ENCODE data around the gene RYR2. TPM values are rescaled to one million over a fixed set of nuclear protein-coding genes. Genes with fewer than 3 reads are reported as not detected.

RYR2 gene
- total and polyA plus RNA-seq, 2 of the 8 experiments (the other 6 are each of a cell fraction or from before 2014, with no cell fraction given), result 1.3 to 4.4 TPM

DNA sequence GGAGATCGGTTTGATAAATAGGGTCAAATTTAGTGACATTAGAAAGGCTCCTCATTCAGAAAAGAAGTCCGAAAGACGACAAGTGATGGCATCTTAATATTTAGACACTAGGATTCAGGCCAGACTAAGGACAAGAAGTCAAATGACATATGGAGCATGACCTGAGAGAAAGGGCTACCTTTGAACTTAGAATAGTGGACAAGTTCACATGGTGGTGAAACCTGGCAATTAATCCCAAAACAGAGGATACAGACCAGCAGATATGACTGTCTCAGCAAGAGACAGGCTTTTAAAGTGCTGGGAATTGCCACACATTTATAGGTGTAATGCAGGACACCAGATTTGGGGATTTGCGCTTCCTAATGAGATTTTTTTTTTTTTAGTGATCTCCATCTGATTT, 703.6 kb downstream of the RYR2 start:
- no peaks in the 10 kb centered on the region for H3K79me1 ChIP-seq (ENCODE audit: low read depth, low read length)
- H2BK15ac ChIP-seq (ENCODE audit: low read length), result no peak overlapping the region
- H3K18ac ChIP-seq (ENCODE audit: extremely low read depth, low read length), result no peak overlapping the region
- POLR2A ChIA-PET (ENCODE audit: partially characterized antibody), result no interaction called here
- no peaks in the 10 kb centered on the region for H4K20me1 ChIP-seq (replicated peaks in 1 of 2; ENCODE audit: control insufficient read depth in 1 of 2, insufficient read depth in 2 of 2, low read length in 2 of 2)
- no peak overlapping the region for H2BK12ac ChIP-seq (ENCODE audit: low read depth, low read length)
- no peak overlapping the region for H2BK120ac ChIP-seq (replicated peaks; ENCODE audit: low read depth, low read length)
- H3K4me2 ChIP-seq (ENCODE audit: insufficient read depth in 1 of 2, low read depth in 2 of 2, low read length in 2 of 2), result no peak overlapping the region
- no peak overlapping the region for H3K9ac ChIP-seq (replicated peaks in 1 of 4; ENCODE audit: extremely low read depth in 1 of 4, low read depth in 3 of 4, low read length in 3 of 4)
- H3K36me3 ChIP-seq (ENCODE audit: control insufficient read depth in 2 of 4, insufficient read depth in 4 of 4, low read length in 3 of 4), result no peaks in the 10 kb centered on the region
- no peak overlapping the region for H4K5ac ChIP-seq (ENCODE audit: insufficient read length, low read depth, low read length)
- H3K23ac ChIP-seq (ENCODE audit: insufficient read length), result no peak overlapping the region
- no peak overlapping the region for H2BK20ac ChIP-seq (ENCODE audit: low read length)
- H3K27ac ChIP-seq (ENCODE audit: low read depth, low read length), result no peak overlapping the region
- H3K9me3 ChIP-seq (ENCODE audit: insufficient read depth in 2 of 2, low read depth in 1 of 2, low read length in 1 of 2), result no peaks in the 10 kb centered on the region
- no peak overlapping the region for H3K56ac ChIP-seq (replicated peaks; ENCODE audit: insufficient read length, low read depth, low read length)
- CTCF ChIA-PET (ENCODE audit: partially characterized antibody), result no interaction called here
- WGBS, 2 experiments (ENCODE audit: extremely low coverage in 1 of 2, insufficient coverage in 1 of 2, insufficient read length in 1 of 2, insufficient replicate concordance in 2 of 2, low coverage in 1 of 2, low lambda C conversion rate in 2 of 2, missing lambda C conversion rate in 1 of 2), result 94% methylated on average over 4 of the region's 4 CpGs; no CpG with 5 or more reads in 1 of the 2 experiments
- no peak overlapping the region for H4K91ac ChIP-seq (replicated peaks; ENCODE audit: insufficient read length, low read length)
- H3K4me1 ChIP-seq (replicated peaks in 1 of 4; ENCODE audit: control insufficient read depth in 3 of 4, insufficient read depth in 4 of 4, low read length in 3 of 4), result peaks cover 0 to 3% (median 0%) of the 10 kb centered on the region in 4 experiments; a peak in 1 of 7 replicates
- H3K14ac ChIP-seq (ENCODE audit: insufficient read length), result no peak overlapping the region
- H2AFZ ChIP-seq (ENCODE audit: low read length), result no peak overlapping the region
- H3K23me2 ChIP-seq (ENCODE audit: low read depth, low read length), result no peaks in the 10 kb centered on the region
- no peak overlapping the region for H2AK5ac ChIP-seq (ENCODE audit: low read depth, low read length)
- DNase-seq (ENCODE audit: low read depth in 1 of 2, low spot score in 2 of 2) (no peak), FAIRE-seq (no peak)
- H3K4me3 ChIP-seq (ENCODE audit: extremely low read depth in 1 of 4, insufficient read depth in 2 of 4, low read depth in 3 of 4, low read length in 4 of 4), result no peak overlapping the region
- no peak overlapping the region for H3K4ac ChIP-seq (replicated peaks; ENCODE audit: insufficient read length, low read depth, low read length)
- H3K79me2 ChIP-seq (ENCODE audit: control insufficient read depth in 1 of 2, insufficient read depth in 2 of 2, low read length in 2 of 2), result no peaks in the 10 kb centered on the region
- H4K8ac ChIP-seq (ENCODE audit: extremely low read depth, insufficient read depth, low read length), result no peak overlapping the region
- H3K27me3 ChIP-seq (replicated peaks in 1 of 4; ENCODE audit: control insufficient read depth in 3 of 4, extremely low read depth in 1 of 4, insufficient read depth in 3 of 4, low read length in 3 of 4), result no peaks in the 10 kb centered on the region
- no peak overlapping the region for H2BK5ac ChIP-seq (ENCODE audit: low read depth, low read length)
- TF ChIP-seq BRCA1 (IDR thresholded peaks at IDR 0.05; ENCODE audit: low read depth, low read length) (no peak), YY1 (IDR thresholded peaks at IDR 0.05; ENCODE audit: low read depth, low read length) (no peak), KDM5A (IDR thresholded peaks at IDR 0.05; ENCODE audit: low read length) (no peak), MAFK (IDR thresholded peaks at IDR 0.05; ENCODE audit: low read depth, low read length) (no peak), HDAC2 (IDR thresholded peaks at IDR 0.05; ENCODE audit: borderline replicate concordance in 1 of 2, low read depth in 2 of 2, low read length in 2 of 2) (no peak), TCF12 (IDR thresholded peaks at IDR 0.05; ENCODE audit: low read depth, low read length) (no peak), PHF8 (conservative IDR thresholded peaks at IDR 0.05; ENCODE audit: low read depth, low read length) (no peak), SIRT6 (IDR thresholded peaks at IDR 0.05; ENCODE audit: low read length) (no peak), RFX5 (IDR thresholded peaks at IDR 0.05; ENCODE audit: borderline replicate concordance, low read depth, low read length) (no peak), NRF1 (IDR thresholded peaks at IDR 0.05; ENCODE audit: low read depth, low read length) (no peak), CBX5 (IDR thresholded peaks at IDR 0.05; ENCODE audit: low read depth, low read length) (no peak), SP4 (IDR thresholded peaks at IDR 0.05; ENCODE audit: low read length) (no peak), POLR2AphosphoS5 (IDR thresholded peaks at IDR 0.05; ENCODE audit: low read depth, low read length) (no peak), TAF1 (IDR thresholded peaks at IDR 0.05; ENCODE audit: low read depth, low read length) (no peak), POLR2A (IDR thresholded peaks at IDR 0.05; ENCODE audit: control extremely low read depth in 1 of 2, low read depth in 2 of 2, low read length in 2 of 2) (no peak), RBBP5 (IDR thresholded peaks at IDR 0.05; ENCODE audit: borderline replicate concordance, low read depth, low read length) (no peak), EP300 (IDR thresholded peaks at IDR 0.05; ENCODE audit: borderline replicate concordance in 1 of 2, low read depth in 2 of 2, low read length in 2 of 2) (no peak)
